Endothelial cell of hepatic sinusoid (primary cell): ENCODE measurements around the gene MYL9.

Experiments used
- in situ Hi-C: cut with HindIII; loops from 2 replicates; pipeline ENCODE4 v1.10.0; 2017; ENCODE audit warnings: low sequenced_read_pairs

The MYL9 gene

DNA sequence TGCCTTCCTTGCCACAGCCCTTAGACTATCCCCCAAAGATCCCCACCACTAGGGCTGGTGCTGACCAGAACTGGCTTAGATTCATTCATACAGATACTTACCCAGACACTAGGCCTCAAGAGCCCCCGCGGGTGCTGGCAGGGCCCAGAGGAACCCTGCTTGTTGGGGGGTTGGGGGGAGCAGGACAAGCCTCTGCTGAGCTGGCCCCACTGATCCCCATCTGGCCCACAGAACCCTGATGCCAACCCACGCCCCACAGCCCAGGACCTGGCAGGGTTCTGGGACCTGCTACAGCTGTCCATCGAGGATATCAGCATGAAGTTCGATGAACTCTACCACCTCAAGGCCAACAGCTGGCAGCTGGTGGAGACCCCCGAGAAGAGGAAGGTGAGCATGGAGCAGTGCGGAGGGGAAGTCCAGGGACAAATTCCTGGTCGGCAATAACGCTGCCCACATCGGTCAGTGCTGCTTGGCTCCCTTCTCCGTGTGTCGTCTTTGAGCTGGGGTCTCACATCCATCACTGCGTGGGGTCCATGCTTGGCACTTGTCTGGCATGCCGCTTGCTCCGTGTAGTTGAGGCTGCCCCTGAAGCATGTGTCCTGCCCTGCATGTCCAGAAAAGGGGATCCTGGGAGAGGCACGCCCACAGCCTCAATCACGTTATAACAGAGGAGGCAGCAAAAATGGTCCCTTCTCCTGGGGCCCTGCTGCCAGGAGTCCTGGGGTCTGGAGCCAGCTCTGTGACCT is 15.5 kb upstream of the MYL9 start:
- in situ Hi-C loops, result no loop called here

DNA sequence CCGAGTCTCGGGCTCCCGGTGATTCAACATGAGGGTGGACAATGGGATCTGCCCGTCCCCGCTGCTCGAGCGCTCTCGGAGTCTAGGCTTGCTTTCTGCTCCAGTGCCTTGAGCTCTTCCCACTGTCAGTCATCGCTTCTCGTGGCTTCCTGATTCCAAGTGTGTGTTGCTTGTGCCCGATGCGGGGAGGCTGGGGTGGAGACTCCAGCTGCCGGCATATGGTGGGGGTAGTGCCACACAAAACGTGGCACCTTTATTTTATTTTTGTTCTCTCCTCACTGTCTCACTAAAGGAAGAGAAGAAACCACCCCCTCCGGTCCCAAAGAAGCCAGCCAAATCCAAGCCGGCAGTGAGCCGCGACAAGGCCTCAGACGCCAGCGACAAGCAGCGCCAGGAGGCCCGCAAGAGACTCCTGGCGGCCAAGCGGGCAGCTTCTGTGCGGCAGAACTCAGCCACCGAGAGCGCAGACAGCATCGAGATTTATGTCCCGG is 14.8 kb upstream of the MYL9 start:
- in situ Hi-C loops, result no loop called here

DNA sequence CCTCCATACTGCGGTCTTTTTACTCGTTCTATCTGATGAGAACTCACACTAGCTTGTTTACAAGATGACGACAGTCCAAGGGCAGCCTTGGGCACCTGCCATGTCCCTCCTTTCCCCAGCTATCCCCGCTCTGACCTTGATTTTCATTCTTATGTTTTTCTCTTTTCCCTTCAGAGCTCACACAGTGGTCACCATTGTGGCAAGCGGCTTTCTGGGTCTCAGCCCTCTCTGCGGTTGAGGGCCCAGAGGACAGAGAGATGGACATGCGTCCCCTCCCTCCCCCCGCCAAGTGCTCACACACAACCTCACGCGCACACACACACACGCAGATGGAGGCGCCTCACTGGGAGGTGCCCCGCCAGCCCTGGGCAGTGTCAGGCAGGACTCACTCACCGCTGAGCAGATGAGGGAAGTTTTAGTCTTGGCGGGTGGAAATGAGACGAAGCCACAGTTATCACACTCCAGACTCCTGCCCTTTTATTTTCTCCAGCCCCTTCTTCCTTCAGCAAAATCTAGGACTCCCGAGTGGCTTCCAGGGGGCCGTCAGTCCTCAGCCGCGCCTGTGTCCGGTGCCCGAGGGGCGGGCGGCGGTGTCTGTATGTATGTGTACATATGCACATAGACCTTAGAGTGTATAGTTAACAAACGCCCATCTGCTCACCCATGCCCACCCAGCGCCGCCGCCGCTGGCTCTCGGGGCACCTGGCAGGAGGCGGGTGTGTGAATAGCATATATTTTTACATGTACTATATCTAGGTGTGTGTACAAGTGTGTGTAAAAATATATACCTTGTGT is 13.8 kb upstream of the MYL9 start:
- in situ Hi-C loops, result no loop called here

DNA sequence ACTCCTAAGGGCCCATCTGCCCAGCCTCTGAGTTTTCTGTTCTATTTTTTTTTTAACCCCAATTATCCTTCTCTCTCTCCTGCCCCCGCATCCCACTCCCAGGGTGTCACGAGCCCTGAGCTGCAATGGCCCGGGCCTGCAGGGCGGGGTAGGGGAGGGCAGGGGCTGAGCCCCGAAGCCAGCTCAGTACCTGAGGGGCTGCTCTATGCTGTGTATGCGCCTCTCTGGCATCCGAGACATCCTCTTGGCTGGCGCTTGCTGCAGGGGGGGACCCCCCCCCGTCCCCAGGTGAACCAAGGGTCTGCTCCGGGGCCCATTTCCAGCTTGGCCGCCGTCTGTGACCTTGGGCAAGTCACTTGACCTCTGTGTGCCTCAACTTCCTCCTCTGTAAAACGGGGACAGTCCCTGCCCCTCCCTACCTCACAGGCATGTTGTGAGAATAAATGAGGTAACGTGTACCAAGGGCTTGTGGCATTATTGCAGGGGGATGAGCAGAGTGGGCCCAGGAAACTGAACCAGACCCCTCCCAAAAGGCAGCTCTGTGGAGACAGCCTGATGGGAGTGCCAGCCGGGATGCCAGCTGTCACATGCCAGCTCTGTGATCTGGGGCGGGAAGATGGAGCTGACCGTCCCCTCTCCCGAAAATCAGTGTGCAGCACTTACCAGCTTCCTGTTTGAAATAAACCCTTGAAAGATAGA is 13.0 kb upstream of the MYL9 start:
- in situ Hi-C loops, result no loop called here

DNA sequence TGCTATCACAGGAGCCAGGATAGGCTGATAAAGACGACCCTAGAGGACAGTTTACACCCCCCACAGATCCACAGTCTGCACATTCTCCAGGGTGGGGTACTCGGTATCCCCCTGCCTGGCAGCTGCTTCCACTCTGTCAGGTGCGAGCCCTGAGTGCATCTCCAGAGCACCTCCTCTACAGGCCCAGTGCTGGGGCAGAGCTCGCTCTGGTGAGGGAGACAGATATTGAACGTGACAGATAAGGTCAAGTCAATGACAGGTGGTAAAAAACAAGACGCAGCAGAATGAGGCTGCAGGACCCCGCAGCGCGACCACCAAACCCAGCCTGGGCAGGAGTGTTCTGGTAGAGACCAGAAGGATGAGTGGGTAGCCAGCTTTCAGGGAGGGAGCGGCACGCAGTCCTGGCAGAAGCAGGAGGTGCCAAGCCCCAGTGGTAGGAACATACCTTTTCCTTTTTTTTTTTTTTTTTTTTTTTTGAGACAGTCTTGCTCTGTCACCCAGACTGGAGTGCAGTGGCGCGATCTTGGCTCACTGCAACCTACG is 12.4 kb upstream of the MYL9 start:
- in situ Hi-C loops, result no loop called here

DNA sequence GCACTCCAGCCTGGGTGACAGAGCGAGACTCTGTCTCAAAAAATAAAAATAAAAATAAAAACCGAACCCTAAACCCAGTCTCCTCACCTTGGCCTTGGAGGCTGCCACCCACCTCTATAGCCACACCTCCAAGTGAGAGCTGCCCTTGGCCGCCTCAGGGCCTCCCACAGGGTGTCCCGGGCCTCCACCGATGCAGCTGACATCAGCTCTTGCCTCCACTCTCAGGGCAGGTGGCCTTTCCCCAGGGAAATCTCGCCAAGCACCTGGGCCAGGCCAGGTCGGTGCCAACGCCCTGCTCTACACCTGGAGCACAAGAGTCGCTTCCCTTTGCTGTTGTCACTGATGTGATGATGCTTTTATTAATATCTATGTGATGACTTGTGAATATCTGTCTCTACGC is 8.9 kb upstream of the MYL9 start:
- in situ Hi-C loops, result no loop called here

DNA sequence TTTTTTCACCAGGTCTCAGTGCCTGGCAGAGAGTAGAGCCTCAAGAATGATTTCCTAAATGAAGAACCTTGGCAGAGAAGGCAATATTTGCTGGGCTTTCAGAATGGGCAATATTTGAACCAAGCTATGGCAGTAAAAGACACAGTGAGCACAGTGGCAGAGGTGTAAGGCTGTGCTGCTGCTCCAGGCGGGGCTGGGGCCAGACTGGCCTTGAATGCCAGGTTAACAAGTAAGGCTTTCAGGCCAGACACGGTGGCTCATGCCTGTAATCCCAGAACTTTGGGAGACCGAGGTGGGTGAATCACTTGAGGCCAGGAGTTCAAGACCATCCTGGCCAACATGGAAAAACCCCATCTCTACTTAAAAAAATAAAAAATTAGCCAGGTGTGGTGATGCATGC is 8.5 kb upstream of the MYL9 start:
- in situ Hi-C loops, result no loop called here

DNA sequence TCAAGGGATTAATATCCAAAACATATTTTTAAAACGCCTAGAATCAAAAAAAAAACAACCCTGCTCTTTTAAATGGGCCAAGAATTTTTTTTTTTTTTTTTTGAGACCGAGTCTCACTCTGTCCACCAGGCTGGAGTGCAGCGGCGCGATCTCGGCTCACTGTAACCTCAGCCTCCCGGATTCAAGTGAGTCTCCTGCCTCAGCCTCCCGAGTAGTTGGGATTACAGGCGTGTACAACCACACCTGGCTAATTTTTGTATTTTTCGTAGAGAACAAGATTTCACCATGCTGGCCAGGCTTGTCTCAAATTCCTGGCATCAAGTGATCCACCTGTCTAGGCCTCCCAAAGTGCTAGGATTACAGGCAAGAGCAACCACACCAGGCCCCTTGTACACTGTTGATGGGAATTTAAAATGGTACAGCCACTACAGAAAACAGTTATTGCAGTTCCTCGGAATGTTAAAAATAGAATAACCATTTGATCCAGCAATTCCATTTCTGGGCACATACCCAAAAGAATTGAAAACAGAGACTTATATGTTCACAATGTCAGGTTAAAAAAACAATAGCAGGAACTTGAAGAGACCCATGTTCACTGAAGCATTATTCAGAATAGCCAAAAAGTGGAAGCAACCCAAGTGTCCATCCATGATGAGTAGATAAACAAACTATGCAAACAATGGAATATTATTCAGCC is 3.1 kb upstream of the MYL9 start:
- in situ Hi-C loops, result no loop called here

DNA sequence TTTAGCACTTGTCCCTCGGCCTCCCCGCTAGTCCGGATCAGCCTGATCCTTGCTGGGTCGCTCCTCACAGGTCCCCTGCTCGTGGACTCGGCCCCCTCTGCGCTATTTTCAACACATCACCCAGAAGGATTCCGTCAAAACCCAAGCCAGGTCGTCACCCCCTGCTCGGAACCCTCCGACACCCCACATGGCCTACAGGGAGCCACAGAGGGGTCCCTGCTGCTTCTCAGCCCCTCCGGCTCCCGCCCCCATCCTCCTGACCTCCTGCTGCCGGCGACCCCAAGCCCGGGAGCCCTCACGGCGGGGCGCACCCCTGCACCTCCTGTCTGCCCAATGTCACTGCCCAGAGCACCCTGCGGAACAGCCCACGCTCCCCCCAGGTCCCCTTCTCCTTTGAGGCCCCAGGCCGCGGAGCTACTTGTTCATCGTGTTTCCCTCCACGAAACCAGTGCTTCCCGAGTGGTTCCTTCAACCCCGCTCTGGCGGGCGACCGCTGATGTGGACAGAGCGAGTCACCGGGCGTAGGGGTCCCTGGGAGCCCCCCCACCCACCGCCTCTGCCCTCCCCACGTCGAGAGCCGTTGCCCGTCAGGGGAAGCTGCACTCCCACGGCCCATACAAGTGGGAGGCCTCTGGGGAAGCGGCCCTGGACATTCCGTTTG is 638 bp upstream of the MYL9 start:
- in situ Hi-C loops, result no loop called here

DNA sequence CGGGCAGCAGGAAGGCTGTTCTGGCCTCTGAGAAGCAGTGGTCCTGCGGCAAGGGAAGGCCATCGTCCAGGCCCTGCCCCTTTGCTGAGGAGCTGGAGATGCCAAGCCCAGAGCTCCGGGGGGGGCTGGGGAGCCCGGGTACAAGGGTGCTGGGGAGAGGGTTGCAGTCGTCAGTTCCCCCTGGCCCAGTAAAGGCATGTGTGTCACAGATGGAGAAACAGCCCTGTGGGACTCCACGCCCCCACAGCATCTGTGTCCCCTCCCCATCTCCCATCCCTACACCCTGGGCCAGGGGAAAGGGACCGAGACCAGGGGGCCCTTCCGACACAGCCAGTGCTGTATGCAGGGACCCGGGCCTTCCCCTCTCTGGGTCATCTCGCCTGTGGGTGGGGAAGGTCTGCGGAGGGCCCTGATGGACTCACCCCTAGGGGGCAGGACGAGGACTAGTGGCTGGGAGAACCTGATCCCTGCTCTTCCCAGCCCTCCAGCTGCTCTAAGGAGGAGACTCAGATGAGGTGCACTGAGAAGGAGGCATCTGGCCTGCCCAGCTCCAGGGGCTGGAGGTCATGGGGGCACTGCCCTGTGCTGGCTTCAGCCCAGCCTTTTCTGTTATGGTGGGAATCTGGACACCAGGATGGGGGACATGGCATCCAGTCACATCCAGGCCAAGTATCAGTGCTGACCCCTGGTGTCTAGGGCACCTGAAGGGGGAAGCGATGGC is 609 bp downstream of the MYL9 start:
- in situ Hi-C loops, result no loop called here

DNA sequence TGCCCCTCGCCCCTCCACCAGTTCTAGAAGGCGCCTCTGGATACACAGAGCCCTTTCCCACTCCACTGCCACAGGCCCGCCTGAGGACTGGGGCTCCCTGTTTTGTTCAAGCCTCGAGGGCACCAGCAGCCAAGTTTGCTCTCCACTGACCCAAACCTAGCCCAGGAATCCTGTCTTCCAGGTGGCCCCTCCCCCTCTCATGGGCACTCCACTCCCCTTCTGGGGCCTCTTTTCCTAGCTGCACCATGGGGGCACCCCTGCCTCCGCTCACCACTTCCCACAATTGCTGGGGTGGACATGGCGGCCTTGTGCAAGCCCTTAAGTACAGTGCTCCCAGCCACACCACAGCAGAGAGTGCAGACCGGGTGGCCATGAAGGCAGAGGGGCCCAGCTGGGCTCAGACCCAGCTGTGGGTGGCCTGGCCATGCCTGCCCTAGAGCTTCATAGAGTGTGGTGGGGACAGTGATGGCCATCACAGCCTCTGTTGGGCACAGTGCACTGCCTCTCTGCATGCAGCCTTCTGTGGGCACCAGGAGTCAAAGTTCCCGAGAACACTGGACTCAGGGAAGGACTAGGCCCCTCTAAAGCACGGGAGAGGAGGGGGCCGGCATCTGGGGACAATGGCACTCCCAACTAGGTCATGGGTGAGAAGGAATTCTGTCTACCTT is 1.3 kb downstream of the MYL9 start:
- in situ Hi-C loops, result no loop called here

DNA sequence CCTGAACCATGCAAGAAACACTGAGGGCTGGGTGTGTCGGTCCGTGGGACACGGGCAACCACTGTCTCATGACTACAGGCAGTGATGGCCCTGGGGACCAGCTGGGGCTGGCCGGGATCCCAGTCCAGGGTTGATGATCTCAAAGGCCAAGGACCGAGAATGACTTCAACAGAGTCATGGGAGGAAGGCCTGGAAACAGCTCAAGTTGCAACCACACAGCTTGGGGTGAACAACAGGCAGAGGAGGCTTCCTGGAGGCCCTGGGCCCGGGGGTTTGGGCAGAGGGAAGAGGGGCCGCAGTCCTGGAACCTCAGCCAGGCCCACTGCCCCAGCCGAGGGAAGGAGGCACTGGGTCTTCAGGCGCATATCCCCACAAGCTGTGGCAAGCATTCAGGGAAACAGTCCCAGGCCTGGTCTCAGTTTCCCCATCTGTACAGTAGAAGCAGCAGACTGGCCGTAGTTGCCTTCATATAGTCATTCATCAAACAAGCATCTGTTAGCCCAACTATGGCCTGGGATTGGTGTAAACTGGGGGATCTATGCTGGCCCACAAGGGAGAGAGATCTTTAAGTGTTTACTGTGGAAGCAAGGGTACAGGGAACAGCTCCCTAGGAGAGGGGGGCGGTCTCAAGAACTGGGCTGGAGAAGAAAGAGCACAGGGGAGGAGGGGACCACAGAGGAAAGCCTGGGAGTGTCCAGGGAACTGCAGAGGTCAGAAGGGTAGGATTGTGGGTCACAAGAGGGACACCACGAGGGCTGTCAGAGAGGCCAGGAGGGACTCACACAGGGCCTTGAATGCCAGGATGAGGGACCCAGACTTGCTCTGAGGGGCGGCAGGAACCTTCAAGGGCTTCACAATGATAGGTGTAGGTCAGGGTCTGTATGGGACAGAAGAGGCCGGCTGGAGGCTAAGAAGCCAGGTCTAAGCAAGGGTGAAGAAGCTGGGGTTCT is 2.1 kb downstream of the MYL9 start:
- in situ Hi-C loops, result no loop called here

DNA sequence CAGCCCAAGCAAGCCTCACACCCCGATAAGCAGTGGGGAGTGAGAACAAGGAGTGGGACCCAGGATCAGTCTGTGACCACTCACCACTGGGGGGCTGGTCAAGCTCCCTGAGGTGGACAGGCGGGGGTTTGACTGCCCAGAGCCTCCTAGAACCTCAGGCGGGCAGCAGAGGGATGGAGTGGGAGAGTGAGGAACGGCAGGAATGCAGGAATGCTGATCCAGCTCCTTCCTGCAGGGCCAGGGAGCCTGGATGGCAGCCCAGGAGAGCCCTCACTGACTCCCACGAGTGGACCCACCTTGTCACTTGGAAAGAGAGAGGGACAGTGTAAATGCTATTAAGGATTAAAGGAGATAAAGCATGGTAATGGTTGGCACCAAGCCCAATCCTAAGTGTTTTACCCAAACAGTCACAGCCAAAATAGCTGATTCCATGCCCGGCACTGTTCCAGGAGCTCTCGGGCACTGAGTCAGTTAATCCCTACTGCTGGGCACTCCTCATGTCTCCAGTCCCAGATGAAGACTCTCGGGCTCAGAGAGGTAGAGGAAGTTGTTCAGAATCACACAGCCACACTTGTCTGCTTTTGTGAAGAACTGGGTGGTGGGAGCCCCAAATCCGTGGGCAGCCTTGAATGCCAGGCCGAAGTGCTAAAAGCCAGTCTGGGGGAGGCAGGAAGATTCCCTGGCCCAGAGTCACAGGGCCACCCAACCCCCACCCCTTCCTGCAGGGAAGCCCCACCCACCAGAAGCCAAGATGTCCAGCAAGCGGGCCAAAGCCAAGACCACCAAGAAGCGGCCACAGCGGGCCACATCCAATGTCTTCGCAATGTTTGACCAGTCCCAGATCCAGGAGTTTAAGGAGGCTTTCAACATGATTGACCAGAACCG is 3.1 kb downstream of the MYL9 start:
- in situ Hi-C loops, result no loop called here

DNA sequence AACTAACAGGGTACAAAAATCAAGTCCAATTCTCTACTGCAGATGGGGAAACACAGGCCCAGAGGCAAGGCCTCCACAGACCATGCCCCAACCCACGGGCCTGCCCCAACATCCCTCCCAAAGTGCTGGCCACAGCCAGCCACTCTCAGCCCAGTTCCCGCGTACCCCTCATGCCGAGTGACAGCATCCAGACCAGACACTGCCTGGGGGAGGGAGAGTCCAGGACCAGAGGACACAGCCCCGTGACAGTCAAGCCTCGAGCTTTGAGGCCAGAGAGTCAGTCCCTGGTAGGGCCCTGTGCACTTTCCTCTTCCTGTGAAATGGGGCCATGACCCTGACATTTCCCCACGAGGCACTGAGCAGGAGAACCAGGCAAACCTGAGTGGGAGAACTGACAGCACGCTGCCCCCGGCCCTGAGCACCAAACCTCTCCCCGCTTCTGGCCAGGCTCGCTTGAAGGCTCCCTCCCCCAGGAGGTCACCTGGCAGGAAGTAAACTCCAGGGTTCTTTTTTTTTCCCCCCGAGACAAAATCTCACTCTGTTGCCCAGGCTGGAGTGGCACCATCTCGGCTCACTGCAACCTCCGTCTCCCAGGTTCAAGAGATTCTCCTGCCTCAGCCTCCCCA is 4.9 kb downstream of the MYL9 start:
- in situ Hi-C loops, result no loop called here

DNA sequence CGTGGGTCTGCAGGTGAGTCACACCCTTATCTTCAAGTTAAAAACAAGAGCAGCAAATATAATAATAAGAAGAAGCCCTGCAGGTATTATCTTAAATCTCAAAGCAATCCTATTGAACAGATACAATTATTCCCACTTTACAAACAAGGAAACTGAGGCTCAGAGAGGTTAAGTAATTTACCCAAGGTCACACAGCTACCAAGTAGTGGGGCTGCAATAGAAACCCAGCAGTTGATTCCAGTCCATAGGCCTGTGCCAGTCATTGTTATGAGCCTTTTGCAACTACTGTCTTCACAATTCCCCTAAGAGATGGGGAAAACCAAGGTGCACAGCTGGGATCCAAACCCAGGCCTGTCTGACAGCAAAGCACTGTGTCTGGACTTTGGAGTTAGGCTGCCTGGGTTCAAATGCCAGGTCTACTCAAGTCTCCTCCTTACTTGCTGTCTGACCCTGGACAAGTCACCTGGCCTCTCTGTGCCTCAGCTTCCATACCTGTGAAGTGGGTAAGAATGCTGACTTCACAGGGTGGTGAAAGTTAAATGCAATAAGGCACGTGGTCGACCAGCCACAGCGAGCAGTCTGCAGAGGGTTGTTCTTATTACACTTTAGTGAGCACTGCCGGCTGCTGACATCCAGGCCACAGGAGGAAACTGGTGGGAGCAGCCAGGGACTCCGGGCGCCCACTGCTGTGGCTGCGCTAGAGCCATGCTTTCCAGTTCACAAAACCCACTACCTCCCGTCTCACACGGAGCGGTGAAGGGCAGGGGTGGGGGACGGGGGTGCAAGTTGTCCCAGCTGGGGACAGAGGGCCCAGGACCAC is 6.1 kb downstream of the MYL9 start:
- in situ Hi-C loops, result no loop called here

DNA sequence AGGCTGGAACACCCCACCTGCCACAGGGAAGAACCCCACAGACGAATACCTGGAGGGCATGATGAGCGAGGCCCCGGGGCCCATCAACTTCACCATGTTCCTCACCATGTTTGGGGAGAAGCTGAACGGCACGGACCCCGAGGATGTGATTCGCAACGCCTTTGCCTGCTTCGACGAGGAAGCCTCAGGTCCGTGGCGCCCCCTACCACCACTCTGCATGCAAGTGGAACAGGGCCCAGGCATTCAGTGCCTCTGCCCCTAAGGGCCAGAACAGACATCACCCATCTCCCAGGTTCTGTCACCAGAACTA is 6.6 kb downstream of the MYL9 start:
- in situ Hi-C loops, result no loop called here
